ENCODE results near the gene CLDN22.

Gene CLDN22

GRCh38 chr4:183272384-183272783 lies 47.7 kb downstream of the CLDN22 start:
- H3K27me3 ChIP-seq (ENCODE audit: control insufficient read depth, insufficient read depth, low read length) = no peaks in the 10 kb centered on the region
- H3K4me3 ChIP-seq (ENCODE audit: low read depth, low read length) = no peak overlapping the region
- no peaks in the 10 kb centered on the region for H3K36me3 ChIP-seq (ENCODE audit: control insufficient read depth, insufficient read depth, low read length)
- H3K4me2 ChIP-seq (ENCODE audit: low read length) = no peak overlapping the region
- TF ChIP-seq, protein P1, sequence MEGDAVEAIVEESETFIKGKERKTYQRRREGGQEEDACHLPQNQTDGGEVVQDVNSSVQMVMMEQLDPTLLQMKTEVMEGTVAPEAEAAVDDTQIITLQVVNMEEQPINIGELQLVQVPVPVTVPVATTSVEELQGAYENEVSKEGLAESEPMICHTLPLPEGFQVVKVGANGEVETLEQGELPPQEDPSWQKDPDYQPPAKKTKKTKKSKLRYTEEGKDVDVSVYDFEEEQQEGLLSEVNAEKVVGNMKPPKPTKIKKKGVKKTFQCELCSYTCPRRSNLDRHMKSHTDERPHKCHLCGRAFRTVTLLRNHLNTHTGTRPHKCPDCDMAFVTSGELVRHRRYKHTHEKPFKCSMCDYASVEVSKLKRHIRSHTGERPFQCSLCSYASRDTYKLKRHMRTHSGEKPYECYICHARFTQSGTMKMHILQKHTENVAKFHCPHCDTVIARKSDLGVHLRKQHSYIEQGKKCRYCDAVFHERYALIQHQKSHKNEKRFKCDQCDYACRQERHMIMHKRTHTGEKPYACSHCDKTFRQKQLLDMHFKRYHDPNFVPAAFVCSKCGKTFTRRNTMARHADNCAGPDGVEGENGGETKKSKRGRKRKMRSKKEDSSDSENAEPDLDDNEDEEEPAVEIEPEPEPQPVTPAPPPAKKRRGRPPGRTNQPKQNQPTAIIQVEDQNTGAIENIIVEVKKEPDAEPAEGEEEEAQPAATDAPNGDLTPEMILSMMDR (IDR thresholded peaks at IDR 0.05) = no peak
- no peaks in the 10 kb centered on the region for H3K9me3 ChIP-seq (ENCODE audit: control insufficient read depth, low read length)
- no peaks in the 10 kb centered on the region for H3K79me2 ChIP-seq
- H3K4me1 ChIP-seq = no peaks in the 10 kb centered on the region
- no peak overlapping the region for H3K9ac ChIP-seq
- H2AFZ ChIP-seq = no peak overlapping the region
- no peak overlapping the region for H3K27ac ChIP-seq

DNA sequence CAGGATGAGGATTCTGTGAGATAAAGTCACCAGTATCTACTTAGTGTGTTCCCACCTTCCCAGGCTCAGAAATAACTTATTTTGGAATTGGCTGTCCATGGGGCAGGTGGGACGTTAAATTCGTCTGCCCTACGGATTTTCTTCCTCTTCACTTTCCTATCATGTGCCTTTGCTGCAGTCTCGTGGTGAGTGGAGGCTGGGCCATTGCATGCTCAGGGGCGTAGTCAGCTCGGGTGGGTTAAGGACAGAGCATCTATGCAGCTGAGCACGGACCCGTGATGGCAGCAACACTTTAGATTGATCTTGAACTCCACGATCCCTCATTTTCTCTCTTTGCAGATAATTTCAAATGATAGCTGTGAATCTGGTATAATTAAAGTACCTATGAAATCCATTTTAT lies 51.5 kb downstream of the CLDN22 start:
- Histone ChIP-seq H2AFZ (no peak overlapping the region), H3K79me2 (no peaks in the 10 kb centered on the region), H3K4me1 (no peaks in the 10 kb centered on the region), H3K9ac (no peak overlapping the region), H3K9me3 (ENCODE audit: control insufficient read depth, low read length) (no peaks in the 10 kb centered on the region), H3K4me3 (ENCODE audit: low read depth, low read length) (no peak overlapping the region), H3K27me3 (ENCODE audit: control insufficient read depth, insufficient read depth, low read length) (no peaks in the 10 kb centered on the region), H3K36me3 (ENCODE audit: control insufficient read depth, insufficient read depth, low read length) (no peaks in the 10 kb centered on the region), H3K27ac (no peak overlapping the region), H3K4me2 (ENCODE audit: low read length) (no peak overlapping the region)
- TF ChIP-seq, protein P1 (IDR thresholded peaks at IDR 0.05) = no peak
